Retinal pigment epithelial cell (primary cell): ENCODE data around the gene FARSA.

Source experiments
- DNase-seq: peaks from one replicate; pipeline ENCODE4 v3.0.0-alpha.2; 2010; ENCODE audit warnings: low read depth
- H3K4me3 ChIP-seq: 2 replicates; pipeline ENCODE4 v1.5.1; 2011; ENCODE audit warnings: mild to moderate bottlenecking, low read length, control low read depth, moderate library complexity
- TF ChIP-seq, protein P1 (sequence below): conservative IDR thresholded peaks from 2 replicates; pipeline ENCODE4 v1.5.1; 2011; ENCODE audit warnings: low read depth, low read length, control low read depth, inconsistent platforms

The FARSA gene

DNA sequence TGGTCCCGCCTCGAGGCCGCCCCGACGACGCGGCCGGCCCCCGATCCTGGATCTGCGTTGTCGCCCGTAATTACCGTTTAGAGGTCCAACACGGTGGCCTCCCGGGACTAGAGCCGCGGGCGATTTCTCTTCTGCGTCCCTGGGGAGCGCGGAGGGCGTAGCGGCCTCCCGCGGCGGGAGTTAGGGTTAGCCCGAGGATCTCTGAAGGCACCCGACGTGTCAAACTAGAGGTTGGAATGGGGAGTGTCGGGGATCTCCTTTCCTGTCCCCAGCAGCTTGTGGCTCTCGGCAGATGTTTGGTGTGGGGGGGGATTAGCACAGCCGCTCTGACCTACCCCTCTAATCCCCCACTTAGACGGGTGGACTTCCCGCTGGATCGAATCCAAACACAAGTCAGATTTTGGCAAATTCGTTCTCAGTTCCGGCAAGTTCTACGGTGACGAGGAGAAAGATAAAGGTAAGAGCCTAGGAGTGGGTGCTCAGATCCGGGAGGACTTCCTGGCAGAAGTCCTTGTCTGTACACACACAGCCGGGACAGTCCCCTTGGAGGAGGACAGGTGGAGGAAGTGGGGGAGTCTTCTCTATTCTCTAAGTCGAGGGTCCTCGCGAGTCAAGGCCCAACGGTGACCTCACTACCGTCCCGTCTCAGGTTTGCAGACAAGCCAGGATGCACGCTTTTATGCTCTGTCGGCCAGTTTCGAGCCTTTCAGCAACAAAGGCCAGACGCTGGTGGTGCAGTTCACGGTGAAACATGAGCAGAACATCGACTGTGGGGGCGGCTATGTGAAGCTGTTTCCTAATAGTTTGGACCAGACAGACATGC, 5.5 kb upstream of the FARSA start:
- DNase-seq, result no peak
- TF ChIP-seq, protein P1, sequence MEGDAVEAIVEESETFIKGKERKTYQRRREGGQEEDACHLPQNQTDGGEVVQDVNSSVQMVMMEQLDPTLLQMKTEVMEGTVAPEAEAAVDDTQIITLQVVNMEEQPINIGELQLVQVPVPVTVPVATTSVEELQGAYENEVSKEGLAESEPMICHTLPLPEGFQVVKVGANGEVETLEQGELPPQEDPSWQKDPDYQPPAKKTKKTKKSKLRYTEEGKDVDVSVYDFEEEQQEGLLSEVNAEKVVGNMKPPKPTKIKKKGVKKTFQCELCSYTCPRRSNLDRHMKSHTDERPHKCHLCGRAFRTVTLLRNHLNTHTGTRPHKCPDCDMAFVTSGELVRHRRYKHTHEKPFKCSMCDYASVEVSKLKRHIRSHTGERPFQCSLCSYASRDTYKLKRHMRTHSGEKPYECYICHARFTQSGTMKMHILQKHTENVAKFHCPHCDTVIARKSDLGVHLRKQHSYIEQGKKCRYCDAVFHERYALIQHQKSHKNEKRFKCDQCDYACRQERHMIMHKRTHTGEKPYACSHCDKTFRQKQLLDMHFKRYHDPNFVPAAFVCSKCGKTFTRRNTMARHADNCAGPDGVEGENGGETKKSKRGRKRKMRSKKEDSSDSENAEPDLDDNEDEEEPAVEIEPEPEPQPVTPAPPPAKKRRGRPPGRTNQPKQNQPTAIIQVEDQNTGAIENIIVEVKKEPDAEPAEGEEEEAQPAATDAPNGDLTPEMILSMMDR, result peak; percentile 29
- H3K4me3 ChIP-seq, result peak overlapping the region; percentile 84

DNA sequence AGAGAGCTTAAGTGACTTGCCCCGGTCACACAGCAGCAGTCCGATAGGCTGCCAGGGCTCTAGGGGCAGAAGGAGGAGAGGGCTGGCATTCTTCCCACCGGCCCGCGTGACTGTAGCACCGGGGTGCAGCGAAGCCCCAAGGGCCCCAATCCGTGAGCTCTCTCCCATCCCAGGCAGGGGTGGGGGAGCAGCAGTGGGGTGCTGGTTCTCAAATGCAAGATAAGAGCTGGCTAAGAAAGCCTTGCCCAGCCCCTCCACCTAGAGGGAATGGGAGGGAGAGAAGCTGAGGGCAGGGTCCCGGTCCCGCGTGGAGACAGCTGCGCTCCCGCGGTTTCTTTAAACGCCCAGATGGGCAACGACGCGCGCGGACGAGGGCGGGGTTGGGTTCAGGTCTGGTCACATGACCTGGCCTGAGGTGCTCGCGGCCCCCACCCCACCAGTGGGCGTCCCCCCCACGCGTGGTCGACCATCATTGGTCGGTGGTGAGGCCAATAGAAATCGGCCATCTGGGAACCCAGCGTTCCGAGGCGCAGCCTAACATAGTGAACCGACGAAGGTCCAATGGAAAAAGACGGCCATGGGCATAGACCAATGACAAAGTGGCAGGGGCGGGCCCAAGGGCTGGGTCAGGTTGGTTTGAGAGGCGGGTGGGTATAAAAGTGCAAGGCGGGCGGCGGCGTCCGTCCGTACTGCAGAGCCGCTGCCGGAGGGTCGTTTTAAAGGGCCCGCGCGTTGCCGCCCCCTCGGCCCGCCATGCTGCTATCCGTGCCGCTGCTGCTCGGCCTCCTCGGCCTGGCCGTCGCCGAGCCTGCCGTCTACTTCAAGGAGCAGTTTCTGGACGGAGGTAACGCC, 4.6 kb upstream of the FARSA start, which contains the start of gene CALR:
Gene CALR (plus strand): TSS at position 683 of the 852 bp plus-strand sequence. CDS start 71 bp downstream, at position 754.
- peak; percentile 96 for DNase-seq
- H3K4me3 ChIP-seq, result peak within 1 kb of the TSS; percentile 84
- TF ChIP-seq, protein P1, result no peak

DNA sequence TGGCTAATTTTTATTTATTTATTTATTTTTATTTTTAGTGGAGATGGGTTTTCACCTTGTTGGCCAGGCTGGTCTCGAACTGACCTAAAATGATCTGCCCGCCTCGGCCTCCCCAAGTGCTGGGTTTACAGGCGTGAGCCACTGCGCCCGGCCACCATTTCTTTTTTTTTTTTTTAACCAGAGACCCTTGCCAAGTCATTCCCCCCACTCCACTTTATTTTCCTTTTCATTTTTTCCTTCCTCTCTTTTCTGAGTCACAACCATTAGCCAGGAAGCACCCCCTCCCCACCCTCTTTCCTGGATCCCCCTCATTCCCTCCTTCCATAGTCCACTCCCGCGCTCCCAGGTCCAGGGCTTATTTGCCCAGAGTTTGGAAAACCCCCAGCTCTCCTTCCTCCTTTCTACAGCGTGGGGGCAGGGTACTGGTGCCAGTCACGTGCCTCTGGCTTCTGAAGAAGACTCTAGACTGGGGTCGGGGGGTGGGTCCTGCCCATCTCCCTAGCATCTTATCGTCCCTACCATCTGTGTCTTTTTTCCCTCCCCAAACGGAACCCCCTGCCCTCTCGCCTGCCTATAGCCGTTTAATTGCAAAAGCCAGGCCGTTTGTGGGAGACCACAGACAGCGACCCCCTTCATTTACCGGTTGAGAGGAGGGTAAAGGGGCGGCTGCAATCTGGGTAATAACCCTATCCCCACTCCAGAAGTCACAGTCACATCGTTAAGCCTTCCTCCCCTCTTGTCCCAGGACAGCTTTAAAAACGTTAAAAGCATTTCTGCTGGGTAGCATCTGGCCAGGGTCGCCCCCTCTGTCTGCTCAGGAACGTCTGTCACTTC, 3.8 kb upstream of the FARSA start:
- TF ChIP-seq, protein P1, result no peak
- peak overlapping the region; percentile 67 for H3K4me3 ChIP-seq
- DNase-seq, result no peak

DNA sequence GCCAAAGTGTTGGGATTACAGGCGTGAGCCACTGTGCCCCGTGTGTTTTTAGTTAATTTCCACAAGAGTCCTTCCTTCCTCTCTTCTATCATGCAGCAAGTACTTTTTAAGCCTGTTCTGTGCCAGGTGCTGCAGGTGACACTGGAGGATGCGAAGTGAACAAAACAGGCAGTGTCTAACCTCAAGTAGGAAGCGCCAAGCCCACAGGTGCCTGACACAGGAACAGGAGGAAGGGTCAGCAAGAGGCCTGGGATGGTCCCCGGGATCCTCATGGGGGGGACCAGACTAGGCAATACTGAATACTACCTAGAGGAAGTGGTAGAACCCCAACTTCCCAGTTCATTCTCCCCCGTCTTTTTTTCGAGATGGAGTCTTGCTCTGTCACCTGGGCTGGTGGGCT, 3.1 kb upstream of the FARSA start:
- TF ChIP-seq, protein P1, result no peak
- no peak overlapping the region for H3K4me3 ChIP-seq
- no peak for DNase-seq

DNA sequence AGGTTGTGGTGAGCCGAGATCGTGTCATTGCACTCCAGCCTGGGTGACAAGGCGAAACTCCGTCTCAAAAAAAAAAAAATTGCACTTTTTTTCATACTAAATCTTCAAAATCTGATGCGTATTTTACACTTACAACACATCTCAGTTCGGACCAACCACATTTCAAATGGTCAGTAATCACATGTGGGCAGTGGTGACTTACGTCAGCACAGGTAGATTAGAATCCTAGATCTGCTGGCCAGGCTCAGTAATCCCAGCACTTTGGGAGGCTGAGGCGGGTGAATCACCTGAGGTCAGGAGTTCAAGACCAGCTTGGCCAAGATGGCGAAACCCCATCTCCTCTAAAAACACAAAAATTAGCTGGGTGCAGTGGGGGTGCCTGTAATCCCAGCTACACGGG, 1.6 kb upstream of the FARSA start:
- H3K4me3 ChIP-seq, result no peak overlapping the region
- DNase-seq, result no peak
- TF ChIP-seq, protein P1, result no peak

DNA sequence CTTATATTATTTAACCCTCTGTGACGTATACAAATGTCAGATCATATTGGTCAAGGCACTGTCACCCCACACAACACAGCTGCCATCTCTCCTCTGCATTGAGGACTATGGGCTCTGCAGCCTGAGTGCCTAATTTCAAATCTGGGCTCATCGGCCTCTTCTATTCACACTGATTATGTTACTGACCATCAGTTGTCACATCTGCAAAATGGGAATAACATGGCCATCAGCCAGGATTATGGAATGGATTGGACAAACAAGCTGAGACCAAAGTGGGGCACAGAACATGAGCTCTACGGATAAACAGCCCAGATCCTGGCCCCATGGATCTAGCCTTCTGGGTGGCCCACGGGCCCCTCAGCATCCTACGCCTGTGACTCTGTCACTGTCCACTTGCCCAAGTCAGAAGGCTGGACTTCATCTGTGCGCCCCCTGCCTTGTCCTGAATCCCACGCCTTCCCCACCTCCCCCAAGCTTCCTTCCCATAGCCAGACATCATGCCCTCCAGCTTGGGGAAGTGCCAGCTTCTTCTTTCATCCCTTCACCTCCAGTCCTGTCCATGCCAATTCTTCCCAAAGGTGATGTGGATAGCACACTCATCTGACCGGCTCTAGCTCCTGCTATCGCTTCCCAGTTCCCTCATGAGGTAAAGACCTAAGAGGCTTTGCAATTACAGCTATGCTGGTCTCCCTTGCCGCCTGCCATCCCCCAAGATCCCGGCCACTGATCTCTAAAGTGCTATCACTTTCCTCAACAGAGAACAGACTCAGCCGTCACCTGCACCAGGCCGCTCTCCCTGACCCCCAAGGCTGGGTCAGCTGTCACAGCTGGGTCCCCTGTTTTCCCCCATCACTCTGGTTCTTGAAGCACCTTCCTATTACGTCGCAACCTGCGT, 872 bp downstream of the FARSA start:
- peak overlapping the region; percentile 98 for H3K4me3 ChIP-seq
- DNase-seq, result no peak
- TF ChIP-seq, protein P1, result no peak
